GM21737 (cell line): ENCODE data around the gene PLSCR1.
A peak's percentile ranks its signal among the peaks of the same experiment; 100 is the strongest.

Experiments
- ATAC-seq: cut with Tn5 transposase; IDR thresholded peaks from one replicate; pipeline ENCODE4 v1.9.1; 2021; ENCODE audit warnings: mild to moderate bottlenecking, moderate library complexity; ENCODE audit not compliant: unreplicated experiment

Gene PLSCR1, protein sequence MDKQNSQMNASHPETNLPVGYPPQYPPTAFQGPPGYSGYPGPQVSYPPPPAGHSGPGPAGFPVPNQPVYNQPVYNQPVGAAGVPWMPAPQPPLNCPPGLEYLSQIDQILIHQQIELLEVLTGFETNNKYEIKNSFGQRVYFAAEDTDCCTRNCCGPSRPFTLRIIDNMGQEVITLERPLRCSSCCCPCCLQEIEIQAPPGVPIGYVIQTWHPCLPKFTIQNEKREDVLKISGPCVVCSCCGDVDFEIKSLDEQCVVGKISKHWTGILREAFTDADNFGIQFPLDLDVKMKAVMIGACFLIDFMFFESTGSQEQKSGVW

DNA sequence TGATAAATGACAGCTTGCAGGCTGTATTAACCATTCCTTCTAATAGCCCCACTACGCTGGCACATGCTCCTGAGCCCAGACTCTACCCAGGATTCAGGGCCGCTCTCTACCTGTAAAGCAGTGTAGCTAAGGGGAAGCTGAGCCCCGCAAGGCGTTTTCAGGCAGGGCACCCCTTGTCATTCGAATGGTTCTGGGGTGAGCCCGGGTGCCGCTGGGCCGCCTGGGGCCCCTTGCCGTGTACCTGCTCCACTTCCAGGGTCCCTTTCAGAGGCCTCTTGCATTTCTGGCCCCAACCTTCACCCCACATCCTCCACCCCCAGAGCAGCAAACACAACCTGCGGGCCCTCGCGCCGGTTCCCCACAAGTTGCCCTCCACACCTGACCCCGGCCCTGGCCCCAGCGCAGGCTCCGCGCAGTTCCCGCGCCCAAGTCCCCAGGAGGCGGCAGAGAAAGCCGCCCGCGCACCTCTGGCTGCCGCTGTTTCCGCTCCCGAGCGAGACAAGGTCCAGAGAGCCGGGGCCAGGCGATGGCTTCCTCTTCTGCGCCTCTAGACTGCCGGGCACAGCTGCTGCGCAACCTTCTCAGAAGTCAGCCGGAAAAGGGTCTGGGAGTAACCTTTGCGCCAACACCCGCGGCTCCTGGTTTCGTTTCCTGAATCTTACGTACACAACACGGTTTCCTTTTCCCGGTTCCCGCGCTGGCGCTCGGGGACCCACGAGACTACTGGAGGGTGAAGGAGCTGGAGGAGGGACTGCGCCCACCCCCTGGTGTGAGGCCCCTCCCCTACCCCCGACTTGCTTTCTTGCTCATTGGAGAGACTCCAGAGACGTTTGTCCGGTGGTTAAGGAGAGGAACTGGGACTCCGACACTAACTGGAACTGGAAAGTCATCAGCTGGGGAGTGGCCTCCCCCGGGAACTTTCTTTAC lies at the start of gene PLSCR1:
PLSCR1 (minus strand) TSS at position 606 of the 927 bp plus-strand sequence. CDS start 8,055 bp downstream, outside the sequence.
- ATAC-seq = peak; percentile 90

DNA sequence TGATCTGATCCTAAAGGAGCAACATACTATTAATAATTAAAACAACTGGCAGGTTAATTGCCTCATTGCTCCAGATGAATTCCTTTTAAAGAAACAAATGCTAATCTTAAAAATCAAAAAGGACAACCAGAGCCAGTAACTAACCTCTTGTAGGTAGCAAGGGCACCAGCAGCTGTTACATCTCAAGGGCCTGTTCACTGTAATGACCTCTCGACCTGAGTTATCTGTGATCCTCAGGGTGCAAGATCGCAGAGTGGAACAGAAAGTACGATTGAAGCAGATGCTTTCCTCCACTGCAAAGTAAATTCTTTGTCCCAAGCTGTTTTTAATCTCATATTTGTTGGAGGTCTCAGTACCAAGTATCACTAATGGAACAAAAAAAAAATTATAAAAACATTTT lies 49.4 kb upstream of the PLSCR1 start:
- ATAC-seq = no peak

DNA sequence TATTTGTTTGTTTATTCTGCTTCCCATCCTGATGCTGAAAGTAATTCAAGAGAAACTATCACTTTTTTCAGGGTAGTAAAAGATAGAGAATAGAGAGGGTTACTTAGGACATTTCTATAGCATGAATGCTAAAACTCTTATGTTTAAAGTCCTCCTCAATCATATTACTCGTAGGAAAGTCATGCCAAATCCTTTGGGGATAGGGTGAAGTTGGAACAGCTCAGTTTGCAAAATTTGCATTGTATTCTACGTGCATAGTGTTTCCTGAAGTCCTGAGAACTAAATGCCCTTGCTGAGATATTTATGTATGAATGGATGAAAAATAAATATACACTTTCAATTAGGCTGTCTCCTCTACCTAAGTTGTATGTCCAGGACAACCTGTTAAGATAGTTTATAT lies 46.1 kb upstream of the PLSCR1 start:
- ATAC-seq = no peak

DNA sequence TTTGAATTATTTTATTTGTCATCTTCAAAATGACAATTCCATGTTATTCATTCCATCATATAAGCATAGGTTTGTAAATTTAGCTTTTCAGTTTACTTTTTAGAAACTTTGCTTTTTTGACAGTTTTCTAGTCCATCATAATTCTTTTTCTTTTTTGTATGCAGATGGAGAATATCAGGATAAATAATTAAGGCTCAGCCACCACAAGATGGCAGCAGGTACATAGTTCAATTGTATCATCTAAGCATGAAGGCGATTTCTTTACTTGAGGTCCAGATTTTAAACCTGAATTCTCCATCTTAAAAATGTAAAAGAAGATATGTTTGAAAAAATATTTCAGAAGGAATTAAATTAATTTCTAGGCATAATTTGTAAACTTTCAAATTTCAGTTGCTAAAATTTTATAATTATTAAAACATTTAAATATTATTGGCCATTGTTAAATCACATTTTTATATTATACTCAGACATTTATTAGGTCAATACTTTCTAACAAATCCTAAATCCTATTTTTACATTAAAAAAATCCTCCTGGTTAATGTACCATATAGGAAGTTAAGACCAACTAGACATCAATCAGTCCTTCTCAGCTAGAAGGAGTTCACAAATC lies 45.6 kb upstream of the PLSCR1 start:
- ATAC-seq = no peak

DNA sequence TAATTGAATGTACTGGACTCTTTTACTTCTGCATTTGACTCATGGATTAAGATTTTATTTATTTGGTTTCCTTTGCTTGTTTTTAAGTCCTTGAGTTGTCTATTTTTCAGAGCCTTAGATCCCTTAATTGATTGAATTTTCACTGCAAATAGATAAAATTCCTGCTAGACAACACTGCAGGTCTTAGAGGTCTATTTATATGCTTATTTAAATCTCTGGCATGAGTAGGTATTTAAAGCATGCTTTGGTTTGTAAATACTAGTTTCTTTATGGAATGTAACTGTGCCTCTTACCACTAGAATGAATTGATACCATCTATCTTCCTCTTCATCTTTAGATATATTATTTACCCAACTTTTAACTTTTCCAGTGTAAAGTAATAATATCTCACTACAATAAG lies 40.7 kb upstream of the PLSCR1 start:
- no peak for ATAC-seq

DNA sequence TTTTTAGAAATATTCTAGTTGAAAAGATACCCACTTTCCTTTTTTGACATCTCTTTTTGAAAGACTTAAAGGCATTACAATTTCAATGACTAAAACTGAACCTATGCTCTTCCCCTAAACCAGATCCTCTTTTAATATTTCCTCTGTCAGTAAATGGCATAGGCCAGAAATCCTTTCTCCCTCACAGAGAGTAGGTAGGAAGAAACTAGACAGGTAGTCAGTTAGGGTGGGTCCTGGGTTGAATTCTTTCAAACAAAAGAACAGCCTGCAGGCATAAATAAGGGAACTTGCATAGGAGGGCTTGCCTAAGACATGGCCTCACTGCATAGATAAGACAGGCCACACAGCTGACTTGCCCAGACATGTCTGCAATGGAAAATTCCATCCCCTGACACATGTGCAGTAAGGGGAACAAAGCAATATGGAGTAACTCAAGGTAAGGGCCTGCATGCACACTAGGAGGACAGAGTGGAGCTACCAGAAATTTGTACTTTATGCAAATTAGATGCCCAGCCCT lies 37.6 kb upstream of the PLSCR1 start:
- no peak for ATAC-seq

DNA sequence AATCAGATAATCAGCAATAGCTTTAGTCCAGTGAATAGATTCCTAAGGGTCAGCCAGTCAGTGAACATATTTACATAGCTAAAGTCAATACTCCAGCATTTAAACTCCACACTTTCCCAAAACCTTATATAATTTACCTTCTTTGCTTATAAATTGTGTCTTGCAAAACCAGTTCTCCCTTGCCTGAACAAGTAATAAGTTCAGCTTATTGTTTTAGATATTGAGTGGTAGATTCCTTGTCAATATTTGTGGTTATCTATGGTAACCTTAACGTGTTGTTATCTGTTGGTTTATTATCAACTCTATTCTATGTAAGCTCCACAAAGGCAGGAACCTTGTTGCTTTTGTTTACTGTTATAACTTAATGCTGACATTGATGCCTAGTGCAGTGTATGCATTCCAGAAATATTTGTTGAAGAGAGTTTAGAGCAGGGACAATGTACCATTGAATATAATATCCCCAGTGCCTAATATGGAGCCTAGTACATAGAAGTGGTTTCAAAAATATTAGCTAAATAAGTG lies 36.7 kb upstream of the PLSCR1 start:
- ATAC-seq = no peak

DNA sequence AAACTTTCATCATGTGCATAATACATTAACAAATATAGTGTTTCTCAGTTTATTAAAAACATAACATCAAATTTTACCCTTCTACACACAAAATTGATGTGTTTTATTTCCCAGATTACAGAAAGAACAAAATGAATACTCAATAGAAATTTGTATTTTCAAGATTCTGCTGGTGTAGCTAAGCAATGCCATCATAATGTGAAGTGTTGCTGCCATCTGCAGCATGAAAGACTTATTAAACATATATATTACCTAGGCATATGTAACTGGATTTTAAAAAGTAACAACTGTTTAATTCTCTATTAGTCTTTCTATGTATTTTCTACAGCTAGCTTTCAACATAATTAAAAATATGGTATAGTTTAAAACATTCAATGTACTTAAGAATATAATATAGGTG lies 33.3 kb upstream of the PLSCR1 start:
- no peak for ATAC-seq

DNA sequence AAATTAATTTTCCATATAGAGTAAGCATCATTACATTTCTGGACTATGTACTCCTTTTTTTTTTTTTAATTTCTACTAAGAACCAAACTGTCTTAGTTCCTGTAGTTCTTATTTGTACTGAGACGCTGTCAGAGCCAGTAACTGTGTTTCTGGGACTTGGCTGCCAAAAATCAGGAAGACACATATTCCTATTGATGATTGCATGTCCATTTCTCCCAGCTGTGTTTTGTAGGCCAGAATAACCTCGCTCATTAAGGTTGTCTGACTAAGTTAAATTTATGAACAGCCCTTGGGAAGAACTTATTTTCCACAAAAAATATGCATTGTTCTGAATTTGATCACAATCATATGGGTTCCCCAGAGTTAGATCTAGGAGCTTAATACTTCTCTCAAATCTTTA lies 31.2 kb upstream of the PLSCR1 start:
- ATAC-seq = no peak

DNA sequence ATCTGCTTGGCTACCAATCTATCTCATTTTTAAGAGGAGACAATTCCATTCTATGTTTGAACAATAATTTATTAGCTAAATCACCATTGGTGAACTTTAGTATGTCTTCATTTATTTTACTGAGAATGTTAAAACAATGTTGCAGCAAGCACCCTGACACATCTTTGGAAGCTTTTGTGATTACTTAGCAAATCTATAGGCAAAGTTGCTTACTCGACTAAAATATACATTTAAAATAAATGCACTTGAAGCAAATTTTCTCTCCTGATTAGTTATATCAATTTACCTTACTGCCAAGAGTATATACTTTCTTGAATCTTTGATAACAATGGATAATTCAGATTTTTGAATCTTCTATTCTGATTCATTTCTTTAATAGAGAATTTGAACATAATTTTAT lies 29.8 kb upstream of the PLSCR1 start:
- ATAC-seq = no peak

DNA sequence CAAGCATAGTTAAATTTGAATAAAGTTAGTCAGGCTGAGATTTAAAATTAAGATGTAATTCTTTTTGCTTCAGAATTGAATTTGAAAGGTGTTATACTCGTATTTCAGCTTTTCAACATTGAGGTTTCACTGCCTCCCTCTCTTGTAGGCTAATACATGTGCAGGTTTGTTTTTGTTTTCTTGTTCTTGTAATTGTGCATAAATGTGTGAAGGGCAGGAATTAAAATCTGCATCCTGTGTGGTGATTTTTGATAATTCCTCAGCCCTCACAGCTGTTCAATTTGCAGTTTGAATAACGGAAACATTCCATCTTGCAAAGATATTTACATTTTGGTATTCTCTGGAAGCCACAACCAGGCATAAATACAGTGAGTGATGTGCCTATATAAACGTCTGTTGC lies 24.9 kb upstream of the PLSCR1 start:
- ATAC-seq = no peak

DNA sequence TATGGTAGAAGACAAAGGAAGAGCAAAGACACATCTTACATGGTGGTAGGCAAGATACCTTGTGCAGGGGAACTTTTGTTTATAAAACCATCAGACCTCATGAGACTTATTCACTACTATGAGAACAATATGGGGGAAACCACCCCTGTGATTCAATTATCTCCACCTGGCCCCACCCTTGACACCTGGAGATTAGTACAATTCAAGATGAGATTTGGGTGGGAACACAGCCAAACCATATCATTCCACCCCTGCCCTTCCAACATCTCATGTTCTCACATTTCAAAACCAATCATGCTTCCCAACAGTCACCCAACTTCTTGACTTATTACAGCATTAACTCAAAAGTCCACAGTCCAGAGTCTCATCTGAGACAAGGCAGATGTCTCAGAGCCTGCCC lies 21.7 kb upstream of the PLSCR1 start:
- ATAC-seq = no peak

DNA sequence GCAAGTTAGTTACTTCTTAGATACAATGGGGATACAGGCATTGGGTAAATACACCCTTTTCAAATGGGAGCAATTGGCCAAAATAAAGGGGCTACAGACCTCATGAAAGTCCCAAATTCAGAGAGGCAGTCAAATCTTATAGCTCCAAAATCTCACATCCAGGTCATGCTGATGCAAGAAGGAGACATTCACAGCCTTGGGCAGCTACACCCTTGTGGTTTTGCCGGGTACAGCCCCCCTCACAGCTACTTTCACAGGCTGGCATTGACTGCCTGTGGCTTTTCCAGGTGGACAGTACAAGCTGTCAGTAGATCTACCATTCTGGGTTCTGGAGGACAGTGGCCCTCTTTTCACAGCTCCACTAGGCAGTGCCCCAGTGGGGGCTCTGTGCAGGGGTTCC lies 17.5 kb upstream of the PLSCR1 start:
- ATAC-seq = no peak

DNA sequence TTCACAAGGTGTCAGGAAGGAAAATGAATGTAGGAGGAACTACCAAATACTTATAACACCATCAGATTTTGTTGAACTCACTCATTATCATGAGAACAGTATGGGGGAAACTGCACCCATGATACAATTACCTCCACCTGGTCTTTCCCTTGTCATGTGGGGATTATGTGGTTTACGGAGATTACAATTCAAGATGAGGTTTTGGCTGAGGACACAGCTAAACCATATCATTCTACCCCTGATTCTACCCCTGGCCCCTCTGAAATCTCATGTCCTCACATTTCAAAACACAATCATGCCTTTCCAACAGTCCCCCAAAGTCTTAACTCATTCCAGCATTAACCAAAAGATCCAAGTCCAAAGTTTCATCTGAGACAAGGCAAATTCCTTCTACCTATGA lies 17.1 kb upstream of the PLSCR1 start:
- ATAC-seq = no peak

DNA sequence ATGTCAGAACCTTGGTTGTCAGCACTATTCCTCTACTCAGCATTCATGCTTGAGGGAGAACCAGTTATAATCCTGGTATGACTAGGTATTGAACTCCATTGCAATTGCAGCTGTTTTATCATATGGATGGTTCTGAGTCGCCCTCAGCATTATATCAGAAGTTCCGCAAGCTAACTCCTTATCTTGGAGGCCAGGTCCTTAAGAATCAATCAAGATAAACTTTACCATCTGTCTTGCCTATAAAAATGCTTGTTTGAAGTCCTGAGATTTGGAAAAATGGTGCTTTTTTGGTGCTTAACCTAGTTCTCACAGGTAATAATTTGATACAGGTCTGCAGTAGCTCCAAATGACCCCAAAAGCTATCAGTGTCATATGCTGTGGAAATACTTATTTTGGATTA lies 16.3 kb upstream of the PLSCR1 start:
- ATAC-seq = no peak

DNA sequence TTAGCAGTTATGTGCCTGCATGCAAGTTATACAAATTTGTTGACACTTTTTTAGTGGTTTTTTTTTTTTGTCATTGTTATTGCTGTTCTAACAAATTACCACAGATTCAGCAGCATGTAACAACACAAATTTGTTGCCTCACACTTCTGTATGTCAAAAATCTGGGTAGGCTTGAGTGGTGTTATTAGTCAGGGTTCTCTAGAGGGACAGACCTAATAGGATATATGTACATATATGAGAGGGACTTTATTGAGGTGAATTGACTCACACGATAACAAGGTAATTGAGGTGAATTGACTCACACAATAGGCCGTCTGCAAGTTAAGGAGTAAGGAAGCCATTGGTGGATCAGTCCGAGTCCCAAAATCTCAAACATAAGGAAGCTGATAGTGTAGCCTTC lies 15.0 kb upstream of the PLSCR1 start:
- no peak for ATAC-seq

DNA sequence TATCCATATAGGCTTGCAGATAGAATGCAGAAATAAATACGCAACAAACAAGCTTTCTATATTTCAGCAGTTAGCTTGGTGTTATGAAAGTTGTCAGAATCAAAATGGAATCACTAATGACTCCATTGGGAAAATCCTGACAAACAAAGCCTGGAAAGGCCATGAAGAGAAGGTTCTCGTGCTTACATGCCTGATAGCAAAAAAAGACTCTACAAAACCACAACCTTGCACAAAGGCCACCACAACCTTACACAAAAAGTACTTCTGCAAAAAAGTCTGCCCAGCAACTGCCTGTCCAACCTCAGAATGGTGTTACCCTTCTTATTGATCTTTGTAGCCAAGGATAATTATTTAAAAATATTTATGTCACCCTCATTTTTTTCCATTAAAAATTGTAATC lies 14.4 kb upstream of the PLSCR1 start:
- no peak for ATAC-seq

DNA sequence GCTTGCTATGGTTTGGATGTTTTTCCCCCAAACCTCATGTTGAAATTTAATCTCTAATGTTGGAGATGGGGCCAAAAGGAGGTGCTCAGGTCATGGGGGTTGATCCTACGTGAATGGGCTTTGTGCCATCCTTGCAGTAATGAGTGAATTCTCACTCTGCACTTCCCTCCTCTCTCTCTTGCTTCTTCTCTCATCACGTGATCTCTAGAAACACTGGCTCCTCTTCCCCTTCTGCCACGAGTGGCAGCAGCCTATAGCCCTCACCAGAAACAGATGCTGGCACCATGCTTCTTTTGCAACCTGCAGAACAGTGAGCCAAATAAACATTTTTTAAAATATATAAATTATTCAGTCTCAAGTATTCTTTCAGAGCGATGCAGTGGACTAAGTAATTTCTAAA lies 13.3 kb upstream of the PLSCR1 start:
- no peak for ATAC-seq

DNA sequence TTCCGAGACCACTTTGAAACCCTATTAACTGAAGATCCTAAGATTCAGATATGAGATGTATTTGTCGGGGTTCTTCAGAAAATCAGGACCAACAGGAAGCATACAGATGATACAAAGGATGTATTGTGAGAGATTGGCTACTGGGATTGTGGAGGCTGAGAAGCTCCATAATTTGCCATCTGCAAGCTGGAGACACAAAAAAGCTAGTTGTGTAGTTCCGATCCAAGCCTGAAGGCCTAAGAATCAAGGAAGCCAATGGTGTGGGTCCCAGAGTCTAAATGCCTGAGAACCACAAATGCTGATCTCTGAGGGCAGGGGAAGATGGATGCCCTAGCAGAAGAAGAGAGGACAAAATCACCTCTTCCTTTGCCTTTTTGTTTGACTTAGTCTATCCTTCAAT lies 10.9 kb upstream of the PLSCR1 start:
- ATAC-seq = no peak

DNA sequence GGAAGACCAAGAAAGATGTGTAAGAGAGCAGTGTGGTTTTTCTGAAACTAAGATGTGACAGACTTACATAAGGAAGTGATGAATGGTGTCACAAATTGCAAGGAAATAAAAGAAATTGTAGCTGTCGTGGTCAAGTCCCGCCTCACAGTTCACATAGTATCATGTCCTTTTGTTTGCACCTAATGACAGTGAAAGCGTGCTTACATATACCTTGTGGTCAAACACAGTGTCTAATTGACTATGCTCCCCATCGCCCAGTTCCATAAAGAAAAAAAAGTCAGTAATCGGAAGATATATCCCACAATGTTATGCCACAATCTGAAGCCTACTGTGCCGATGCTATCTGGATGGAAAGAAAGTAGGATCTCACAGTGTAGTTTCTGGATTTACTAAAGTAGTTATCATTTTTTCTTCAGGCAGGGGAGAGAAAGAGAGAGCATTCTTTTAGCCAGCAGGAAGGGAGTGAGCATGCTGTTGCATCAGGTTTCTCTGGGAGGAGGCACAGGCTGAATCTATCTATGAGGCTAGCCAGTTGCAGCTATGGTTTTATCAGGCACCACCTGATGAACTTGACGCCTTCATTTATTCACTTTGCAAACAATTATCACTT lies 9.8 kb upstream of the PLSCR1 start:
- no peak for ATAC-seq
